ENCODE data around the gene KANSL1L. TPM values are rescaled to one million over a fixed set of nuclear protein-coding genes. Genes with fewer than 3 reads are reported as not detected.
"Not testable (repeated sequence)": the region's sequence is repeated elsewhere in the genome, so short reads cannot be mapped to it uniquely, and the experiment has no call there.

Gene KANSL1L
- total RNA-seq, 1 donor from 2014 or later = 11.5 TPM

- no peak for DNase-seq (ENCODE audit: low read depth)
- no peaks in the 10 kb centered on the region for H3K36me3 ChIP-seq (ENCODE audit: control insufficient read depth, insufficient read depth, low read length)
- H3K4me3 ChIP-seq (ENCODE audit: low read depth, low read length) = peak overlapping the region; percentile 7
- TF ChIP-seq CTCF (IDR thresholded peaks at IDR 0.05; ENCODE audit: insufficient read depth, low read length, poor library complexity, severe bottlenecking) = peak; percentile 48
- H3K27me3 ChIP-seq (ENCODE audit: control insufficient read depth, insufficient read depth, low read length) = no peaks in the 10 kb centered on the region
Observed at GRCh38 chr2:210195101-210195852, 24.1 kb upstream of the KANSL1L start.

GRCh38 chr2:210190345-210190744 is 19.1 kb upstream of the KANSL1L start:
- Histone ChIP-seq H3K27me3 (ENCODE audit: control insufficient read depth, insufficient read depth, low read length) (no peaks in the 10 kb centered on the region), H3K36me3 (ENCODE audit: control insufficient read depth, insufficient read depth, low read length) (no peaks in the 10 kb centered on the region), H3K4me3 (ENCODE audit: low read depth, low read length) (no peak overlapping the region)
- no peak for TF ChIP-seq CTCF (IDR thresholded peaks at IDR 0.05; ENCODE audit: insufficient read depth, low read length, poor library complexity, severe bottlenecking)
- no peak for DNase-seq (ENCODE audit: low read depth)

GRCh38 chr2:210189452-210190138 is 18.4 kb upstream of the KANSL1L start:
- Histone ChIP-seq H3K4me3 (ENCODE audit: low read depth, low read length) (no peak overlapping the region), H3K36me3 (ENCODE audit: control insufficient read depth, insufficient read depth, low read length) (no peaks in the 10 kb centered on the region), H3K27me3 (ENCODE audit: control insufficient read depth, insufficient read depth, low read length) (no peaks in the 10 kb centered on the region)
- no peak for TF ChIP-seq CTCF (IDR thresholded peaks at IDR 0.05; ENCODE audit: insufficient read depth, low read length, poor library complexity, severe bottlenecking)
- no peak for DNase-seq (ENCODE audit: low read depth)

- DNase-seq (ENCODE audit: low read depth) = no peak
- Histone ChIP-seq H3K27me3 (ENCODE audit: control insufficient read depth, insufficient read depth, low read length) (no peaks in the 10 kb centered on the region), H3K36me3 (ENCODE audit: control insufficient read depth, insufficient read depth, low read length) (no peaks in the 10 kb centered on the region), H3K4me3 (ENCODE audit: low read depth, low read length) (no peak overlapping the region)
- no peak for TF ChIP-seq CTCF (IDR thresholded peaks at IDR 0.05; ENCODE audit: insufficient read depth, low read length, poor library complexity, severe bottlenecking)
Observed at GRCh38 chr2:210188755-210189154, 17.5 kb upstream of the KANSL1L start.

- H3K36me3 ChIP-seq (ENCODE audit: control insufficient read depth, insufficient read depth, low read length) = no peaks in the 10 kb centered on the region
- no peaks in the 10 kb centered on the region for H3K27me3 ChIP-seq (ENCODE audit: control insufficient read depth, insufficient read depth, low read length)
- DNase-seq (ENCODE audit: low read depth) = no peak
- no peak for TF ChIP-seq CTCF (IDR thresholded peaks at IDR 0.05; ENCODE audit: insufficient read depth, low read length, poor library complexity, severe bottlenecking)
- H3K4me3 ChIP-seq (ENCODE audit: low read depth, low read length) = no peak overlapping the region
Observed at GRCh38 chr2:210188190-210188589, 17.0 kb upstream of the KANSL1L start.

- H3K36me3 ChIP-seq (ENCODE audit: control insufficient read depth, insufficient read depth, low read length); DNase-seq (ENCODE audit: low read depth); H3K4me3 ChIP-seq (ENCODE audit: low read depth, low read length); H3K27me3 ChIP-seq (ENCODE audit: control insufficient read depth, insufficient read depth, low read length): not testable (repeated sequence)
Observed at GRCh38 chr2:210183936-210184335, 12.7 kb upstream of the KANSL1L start.

- not testable (repeated sequence) for H3K4me3 ChIP-seq (ENCODE audit: low read depth, low read length); H3K36me3 ChIP-seq (ENCODE audit: control insufficient read depth, insufficient read depth, low read length); H3K27me3 ChIP-seq (ENCODE audit: control insufficient read depth, insufficient read depth, low read length); DNase-seq (ENCODE audit: low read depth)
Observed at GRCh38 chr2:210181606-210182088, 10.4 kb upstream of the KANSL1L start.

GRCh38 chr2:210181033-210181605 is 9.9 kb upstream of the KANSL1L start:
- not testable (repeated sequence) for DNase-seq (ENCODE audit: low read depth); H3K27me3 ChIP-seq (ENCODE audit: control insufficient read depth, insufficient read depth, low read length); H3K36me3 ChIP-seq (ENCODE audit: control insufficient read depth, insufficient read depth, low read length); H3K4me3 ChIP-seq (ENCODE audit: low read depth, low read length)

All from kidney epithelial cell (primary cell).